HG03045 (cell line): Measurements from ENCODE around the gene ZNF493.

Source experiments
- ATAC-seq: cut with Tn5 transposase; IDR thresholded peaks from one replicate; pipeline ENCODE4 v1.9.1; 2021; ENCODE audit warnings: mild to moderate bottlenecking, moderate library complexity; ENCODE audit not compliant: unreplicated experiment

ZNF493 gene

DNA sequence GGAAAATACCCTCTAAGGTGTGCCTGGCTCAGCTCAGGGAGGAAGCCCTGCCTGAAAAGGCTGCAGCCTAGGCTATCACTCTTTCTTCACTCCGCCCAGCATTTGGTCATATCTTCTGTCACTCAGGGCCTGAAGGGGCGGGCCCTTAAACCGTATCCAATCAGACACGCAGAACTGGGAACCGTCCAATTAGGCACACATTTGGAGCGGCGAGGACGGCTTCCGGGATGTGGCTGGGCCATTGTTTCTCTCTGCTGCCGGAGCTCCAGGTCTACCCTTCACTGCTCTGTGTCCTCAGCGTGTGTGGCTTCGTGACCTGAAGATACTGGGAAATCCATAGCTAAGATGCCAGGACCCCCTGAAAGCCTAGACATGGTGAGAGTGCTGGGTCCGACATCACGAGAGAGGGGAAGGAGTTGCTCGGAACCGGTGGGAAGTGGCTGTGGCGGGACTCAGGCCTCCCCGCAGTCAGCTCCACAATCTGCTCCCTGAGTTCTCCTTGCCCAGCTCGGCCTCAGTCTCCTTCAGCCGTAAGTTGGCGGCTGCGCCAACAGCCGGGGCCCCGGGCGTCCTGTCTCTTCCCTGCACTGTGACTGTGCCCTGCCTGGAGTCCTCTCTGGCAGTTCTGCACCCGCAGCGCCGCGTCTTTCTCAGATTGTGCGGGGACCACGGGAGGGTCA lies at the start of gene ZNF493:
Gene ZNF493, plus strand, starts transcription at position 241 of the 680 bp plus-strand sequence. Its CDS starts 105 bp downstream, at position 346.
- ATAC-seq: peak; percentile 100

- no peak for ATAC-seq
Measured at GRCh38 chr19:21352830-21353229, 44.1 kb upstream of the ZNF493 start.

DNA sequence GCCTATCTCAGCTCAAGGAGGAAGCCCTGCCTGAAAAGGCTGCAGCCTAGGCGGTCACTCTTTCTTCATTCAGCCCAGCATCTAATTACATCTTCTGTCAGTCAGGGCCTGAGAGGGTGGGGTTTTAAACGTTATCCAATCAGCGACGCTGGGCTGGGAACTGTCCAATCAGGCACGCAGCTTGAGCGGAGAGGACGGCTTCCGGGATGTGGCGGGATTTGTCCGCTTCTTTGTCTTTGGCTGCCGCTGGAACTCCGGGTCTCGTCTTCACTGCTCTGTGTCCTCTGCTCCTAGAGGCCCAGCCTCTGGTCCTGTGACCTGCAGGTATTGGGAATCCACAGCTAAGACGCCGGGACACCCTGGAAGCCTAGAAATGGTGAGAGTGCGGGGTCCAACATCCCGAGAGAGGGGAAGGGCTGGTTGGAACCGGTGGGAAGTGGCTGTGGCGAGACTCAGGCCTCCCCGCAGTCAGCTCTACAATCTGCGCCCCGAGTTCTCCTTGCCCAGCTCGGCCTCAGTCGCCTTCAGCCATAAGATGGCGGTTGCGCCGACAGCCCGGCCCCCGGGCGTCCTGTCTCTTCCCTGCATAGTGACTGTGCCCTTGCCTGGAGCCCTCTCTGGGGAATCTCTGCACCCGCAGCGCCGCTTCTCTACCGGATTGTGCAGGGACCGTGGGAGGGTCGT lies 38.0 kb upstream of the ZNF493 start, which contains the start of gene ZNF738:
Gene ZNF738, plus strand, starts transcription at position 233 of the 684 bp plus-strand sequence. Its CDS starts 141 bp downstream, at position 374.
- ATAC-seq: peak; percentile 96

DNA sequence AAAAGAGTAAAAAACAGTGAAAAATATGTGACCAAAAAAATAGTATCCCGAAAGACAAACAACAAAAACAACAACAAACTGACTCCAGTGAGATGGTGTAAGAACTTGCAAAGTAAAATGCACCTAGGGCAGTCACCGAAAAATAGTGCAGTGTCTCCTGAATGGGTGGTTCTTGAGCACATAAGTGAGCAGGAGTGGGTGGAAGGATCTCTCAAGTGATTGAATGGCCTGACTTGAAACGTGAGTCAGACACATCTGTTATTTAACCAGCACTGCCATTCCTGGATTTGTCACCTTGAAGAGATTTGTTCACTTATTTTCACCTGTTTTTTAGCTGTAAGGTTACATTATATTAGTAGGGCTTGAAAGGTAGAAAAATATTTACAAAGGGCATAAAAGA lies 34.6 kb upstream of the ZNF493 start:
- ATAC-seq: no peak

GRCh38 chr19:21383980-21384582 lies 12.9 kb upstream of the ZNF493 start:
- ATAC-seq: no peak

DNA sequence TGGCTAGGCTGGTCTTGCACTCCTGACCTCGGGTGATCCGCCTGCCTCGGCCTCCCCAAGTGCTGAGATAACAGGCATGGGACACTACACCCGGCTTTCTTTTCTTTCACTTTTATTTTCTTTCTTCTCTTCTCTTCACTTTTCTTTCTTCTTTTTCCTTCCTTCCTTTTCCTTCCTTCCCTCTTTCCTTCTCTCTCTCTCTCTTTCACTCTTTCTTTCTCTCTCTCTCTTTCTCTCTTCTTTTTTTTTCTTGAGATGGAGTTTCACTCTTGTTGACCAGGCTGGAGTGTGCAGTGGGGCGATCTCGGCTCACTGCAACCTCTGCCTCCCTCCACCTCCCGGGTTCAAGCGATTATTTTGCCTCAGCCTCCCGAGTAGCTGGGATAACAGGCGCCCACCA lies 812 bp upstream of the ZNF493 start:
- no peak for ATAC-seq

DNA sequence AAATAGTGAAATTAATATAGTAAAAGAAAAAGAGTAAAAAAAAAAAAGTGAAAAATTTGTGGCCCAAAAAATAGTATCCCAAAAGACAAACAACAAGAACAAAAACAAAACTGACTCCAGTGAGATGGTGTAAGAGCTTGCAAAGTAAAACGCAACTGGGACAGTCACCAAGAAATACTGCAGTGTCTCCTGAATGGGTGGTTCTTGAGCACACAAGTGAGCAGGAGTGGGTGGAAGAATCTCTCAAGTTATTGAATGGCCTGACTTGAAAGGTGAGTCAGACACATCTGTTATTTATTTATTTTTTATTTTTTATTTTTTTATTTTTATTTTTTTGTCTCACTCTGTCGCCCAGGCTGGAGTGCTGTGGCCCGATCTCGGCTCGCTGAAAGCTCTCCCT lies 1.9 kb downstream of the ZNF493 start:
- ATAC-seq: no peak

DNA sequence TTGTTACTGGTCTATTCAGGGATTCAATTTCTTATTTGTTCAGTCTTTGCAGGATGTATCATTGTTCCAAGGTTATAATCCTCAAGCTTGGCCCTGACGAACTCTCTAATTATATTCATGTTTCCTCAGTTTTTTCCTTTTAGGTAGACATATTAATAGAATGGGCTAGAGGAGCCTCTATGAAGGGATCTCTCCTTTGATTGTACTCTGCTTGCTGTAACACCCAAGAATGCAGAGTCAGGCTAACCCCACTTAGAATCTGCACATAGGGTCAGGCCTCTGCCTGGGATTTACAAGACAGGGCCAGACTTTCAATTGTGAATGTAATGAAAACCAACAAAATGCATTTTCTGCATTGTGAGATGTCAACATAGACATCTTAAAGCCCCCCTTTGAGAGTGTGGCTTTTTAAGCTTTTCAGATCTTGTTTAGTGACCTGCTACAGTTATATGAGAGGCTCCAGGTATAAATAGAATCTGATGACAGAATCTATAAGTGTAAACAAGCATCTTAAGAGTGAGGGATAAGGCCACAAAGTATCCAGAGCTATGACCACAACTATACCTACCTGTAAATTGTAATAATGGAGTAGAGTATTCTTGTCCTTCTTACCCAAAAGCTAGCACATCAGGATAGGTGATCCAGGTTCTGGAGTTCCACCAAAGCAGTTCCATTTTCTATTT lies 5.5 kb downstream of the ZNF493 start:
- no peak for ATAC-seq

DNA sequence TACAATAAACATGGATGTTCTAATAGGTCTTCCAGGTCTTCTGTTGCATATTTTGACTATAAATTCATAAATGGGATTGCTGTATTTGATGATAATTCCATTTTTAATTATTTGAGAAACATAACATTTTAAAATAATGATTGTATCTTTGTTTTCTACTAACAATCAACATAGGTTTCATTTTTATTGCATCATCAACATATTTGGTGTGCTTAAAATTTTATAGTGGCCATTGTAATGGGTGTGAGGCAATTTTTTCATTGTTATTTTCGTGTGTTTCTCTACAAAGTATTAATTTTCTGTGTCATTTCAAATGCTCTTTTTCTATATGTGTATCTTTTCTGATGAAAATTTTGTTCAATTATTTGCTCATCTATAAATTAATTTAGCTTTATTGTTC lies 13.2 kb downstream of the ZNF493 start:
- no peak for ATAC-seq

DNA sequence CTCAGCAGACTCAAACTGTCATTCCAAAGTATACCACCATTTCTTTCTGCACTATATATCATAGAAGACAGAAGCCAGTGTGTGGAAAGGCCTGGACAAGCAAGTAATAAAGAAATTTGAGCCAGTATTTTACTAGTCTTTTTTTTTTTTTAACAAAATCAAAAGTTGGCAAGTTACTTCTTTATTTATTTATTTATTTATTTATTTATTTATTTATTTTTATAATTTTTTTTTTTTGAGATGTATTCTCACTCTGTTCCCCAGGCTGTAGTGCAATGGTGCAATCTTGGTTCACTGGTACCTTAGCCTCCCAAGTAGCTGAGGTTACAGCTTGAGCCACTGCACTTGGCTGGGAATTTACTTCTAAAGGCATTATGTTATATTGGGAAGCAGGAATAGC lies 25.3 kb downstream of the ZNF493 start:
- no peak for ATAC-seq

GRCh38 chr19:21423057-21424041 lies 26.4 kb downstream of the ZNF493 start:
- ATAC-seq: no peak

- ATAC-seq: no peak
Measured at GRCh38 chr19:21430675-21431074, 33.7 kb downstream of the ZNF493 start.

GRCh38 chr19:21432590-21432989 lies 35.7 kb downstream of the ZNF493 start:
- ATAC-seq: no peak

DNA sequence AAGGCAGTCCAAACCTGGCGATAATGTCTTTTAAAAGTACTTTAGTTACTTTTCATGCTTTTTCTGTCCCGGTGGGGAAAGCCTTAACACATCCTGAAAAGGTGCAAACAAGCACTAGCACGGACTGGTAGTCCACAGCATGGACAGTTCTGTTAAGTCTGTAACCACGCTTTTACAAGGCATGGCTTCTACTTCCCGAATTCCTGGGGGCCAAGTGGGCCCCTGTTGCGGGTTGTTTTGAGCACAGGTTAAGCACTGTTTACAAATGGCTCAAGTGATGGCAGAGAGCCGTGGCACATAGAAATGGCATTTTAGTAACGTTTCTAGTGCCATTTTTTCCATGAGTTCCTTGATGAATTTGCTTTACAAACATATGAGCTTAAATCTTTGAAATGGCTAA lies 37.6 kb downstream of the ZNF493 start:
- no peak for ATAC-seq

GRCh38 chr19:21434967-21435544 lies 38.1 kb downstream of the ZNF493 start:
- ATAC-seq: no peak

GRCh38 chr19:21439201-21439751 lies 42.3 kb downstream of the ZNF493 start:
- no peak for ATAC-seq

DNA sequence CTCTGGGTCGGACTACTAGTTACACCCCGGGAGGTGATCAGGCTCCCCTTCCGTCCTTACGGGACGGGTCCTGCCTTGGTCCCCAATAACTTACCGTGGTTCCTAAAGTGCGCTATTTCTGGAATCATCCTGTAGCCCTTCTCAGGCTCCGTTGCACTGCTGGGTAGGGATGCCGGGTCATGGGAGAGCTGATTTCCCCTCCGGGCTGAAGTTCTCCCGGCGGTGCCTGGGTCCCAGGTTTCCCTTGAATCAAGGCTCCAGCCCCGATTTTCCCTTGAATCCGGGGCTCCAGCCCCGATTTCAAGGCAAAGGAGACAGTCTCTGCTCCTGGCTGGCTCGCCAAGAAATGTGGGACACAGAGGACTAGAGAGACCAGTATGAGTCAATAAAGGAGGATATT lies 43.4 kb downstream of the ZNF493 start:
- no peak for ATAC-seq

GRCh38 chr19:21451187-21451586 lies 54.3 kb downstream of the ZNF493 start:
- no peak for ATAC-seq

GRCh38 chr19:21454901-21455300 lies 58.0 kb downstream of the ZNF493 start:
- ATAC-seq: no peak

- ATAC-seq: no peak
Measured at GRCh38 chr19:21460686-21461085, 63.8 kb downstream of the ZNF493 start.
